Upper lobe of left lung (tissue), 6 donors: ENCODE data around the gene ZNF518A. TPM values are rescaled to one million over a fixed set of nuclear protein-coding genes. Genes with fewer than 3 reads are reported as not detected.

Experiments
- ATAC-seq, 2 donors: fragments of 200-7000 bp; cut with Tn5 transposase; one replicate each; pipeline ENCODE4 v1.9.1; 2022; ENCODE audit warnings: mild to moderate bottlenecking in 2 of 2, moderate library complexity in 2 of 2; ENCODE audit not compliant: low FRiP score in 2 of 2
- DNase-seq, 2 donors: peaks; one replicate each; pipeline ENCODE4 v3.0.0-alpha.2; 2019 to 2020
- H3K27ac ChIP-seq, 4 donors: fragments of 200-600 bp; sonication (generic); one replicate each; pipeline ENCODE4 v1.5.1; 2016 to 2019
- H3K27me3 ChIP-seq, 4 donors: fragments of 200-600 bp; sonication (generic); one replicate each; pipeline ENCODE4 v1.5.1; 2017 to 2019
- H3K36me3 ChIP-seq, 4 donors: fragments of 200-600 bp; sonication (generic); one replicate each; pipeline ENCODE4 v1.5.1; 2016 to 2019
- H3K4me1 ChIP-seq, 4 donors: fragments of 200-600 bp; sonication (generic); one replicate each; pipeline ENCODE4 v1.5.1; 2018 to 2019
- H3K4me3 ChIP-seq, 4 donors: fragments of 200-600 bp; sonication (generic); one replicate each; pipeline ENCODE4 v1.5.1; 2017 to 2019; ENCODE audit warnings: mild to moderate bottlenecking in 2 of 4, moderate library complexity in 1 of 4
- H3K9me3 ChIP-seq, 4 donors: fragments of 200-600 bp; sonication (generic); one replicate each; pipeline ENCODE4 v1.5.1; 2018 to 2019
- CTCF ChIP-seq, 6 experiments: fragments of 450-650 bp in 4 of 6; fragments of 200-600 bp in 2 of 6; sonication (generic) in 2 of 6; IDR thresholded peaks; one replicate each; pipeline ENCODE4 v1.5.1; 2016 to 2019; ENCODE audit warnings: antibody characterized with exemption in 6 of 6
- EP300 ChIP-seq, 4 donors: sonication (generic); formaldehyde crosslinking; IDR thresholded peaks; one replicate each; pipeline ENCODE4 v1.5.1; 2017; ENCODE audit warnings: antibody characterized with exemption in 4 of 4, control low read depth in 2 of 4
- POLR2A ChIP-seq, 4 donors: fragments of 450-650 bp; IDR thresholded peaks; one replicate each; pipeline ENCODE4 v1.5.1; 2016 to 2017; ENCODE audit warnings: antibody characterized with exemption in 4 of 4, mild to moderate bottlenecking in 2 of 4
- POLR2AphosphoS5 ChIP-seq, 2 donors: sonication (generic); formaldehyde crosslinking; IDR thresholded peaks; one replicate each; pipeline ENCODE4 v1.5.1; 2017; ENCODE audit warnings: antibody characterized with exemption in 2 of 2
- WGBS, 2 donors: methylation state at CpG; one replicate each; pipeline ENCODE4 v1.1.5; 2017 to 2018; 5-methylcytosine and 5-hydroxymethylcytosine counted together
- total RNA-seq, 6 donors: library from RNA; depleted of rRNA in 4 of 6; stranded (reverse); fragments of >200 nt in 4 of 6; gene quantifications; one replicate each; pipeline versions ENCODE4 v1.1.0 to v1.2.1, GENCODE V29; 2016 to 2021
- donor health status: DM: no; HTN: no; CAD: no; lungs with moderate emphysema.
- donor health status: DM: no; HTN: yes; CAD: no; lungs with severe emphysema.

Gene ZNF518A
- total RNA-seq, 6 donors from 2014 or later, result 4.7 to 29.5 (median 16.7) TPM

- DNase-seq, result no peak
- ATAC-seq, result no peak
- Histone ChIP-seq H3K27ac (no peak overlapping the region), H3K36me3 (no peaks in the 10 kb centered on the region), H3K9me3 (no peaks in the 10 kb centered on the region), H3K27me3 (peaks cover 0 to 14% (median 0%) of the 10 kb centered on the region in 4 donors), H3K4me3 (no peak overlapping the region), H3K4me1 (no peaks in the 10 kb centered on the region)
- WGBS, 2 donors, result 64 to 74% methylated on average over 1 of the region's 1 CpG
- TF ChIP-seq POLR2AphosphoS5 (IDR thresholded peaks at IDR 0.05) (no peak), CTCF (IDR thresholded peaks at IDR 0.05) (no peak), POLR2A (IDR thresholded peaks at IDR 0.05) (no peak), EP300 (IDR thresholded peaks at IDR 0.05) (no peak)
Measured at GRCh38 chr10:96096958-96097357, 33.1 kb upstream of the ZNF518A start.

- Histone ChIP-seq H3K27ac (no peak overlapping the region), H3K9me3 (no peaks in the 10 kb centered on the region), H3K27me3 (peaks cover 0 to 10% (median 0%) of the 10 kb centered on the region in 4 donors), H3K4me1 (no peaks in the 10 kb centered on the region), H3K36me3 (no peaks in the 10 kb centered on the region), H3K4me3 (no peak overlapping the region)
- no peak for DNase-seq
- TF ChIP-seq POLR2A (IDR thresholded peaks at IDR 0.05) (no peak), EP300 (IDR thresholded peaks at IDR 0.05) (no peak), CTCF (IDR thresholded peaks at IDR 0.05) (no peak), POLR2AphosphoS5 (IDR thresholded peaks at IDR 0.05) (no peak)
- no peak for ATAC-seq
- WGBS, 2 donors, result 84 to 85% methylated on average over 3 of the region's 3 CpGs
Measured at GRCh38 chr10:96097865-96098264, 32.2 kb upstream of the ZNF518A start.

GRCh38 chr10:96107623-96108038, 22.5 kb upstream of the ZNF518A start:
- Histone ChIP-seq H3K4me3 (no peak overlapping the region), H3K27me3 (no peaks in the 10 kb centered on the region), H3K27ac (no peak overlapping the region), H3K9me3 (peaks cover 0 to 5% (median 0%) of the 10 kb centered on the region in 4 donors), H3K4me1 (no peaks in the 10 kb centered on the region), H3K36me3 (no peaks in the 10 kb centered on the region)
- no peak for DNase-seq
- TF ChIP-seq CTCF (IDR thresholded peaks at IDR 0.05) (no peak), EP300 (IDR thresholded peaks at IDR 0.05) (no peak), POLR2A (IDR thresholded peaks at IDR 0.05) (no peak), POLR2AphosphoS5 (IDR thresholded peaks at IDR 0.05) (no peak)
- ATAC-seq, result no peak
- 55 to 64% methylated on average over 3 of the region's 3 CpGs for WGBS, 2 donors

- Histone ChIP-seq H3K4me3 (no peak overlapping the region), H3K4me1 (no peaks in the 10 kb centered on the region), H3K9me3 (peaks cover 0 to 5% (median 0%) of the 10 kb centered on the region in 4 donors), H3K27me3 (peaks cover 0 to 2% (median 0%) of the 10 kb centered on the region in 4 donors), H3K27ac (no peak overlapping the region), H3K36me3 (no peaks in the 10 kb centered on the region)
- ATAC-seq (no peak), DNase-seq (no peak)
- TF ChIP-seq EP300 (IDR thresholded peaks at IDR 0.05) (no peak), CTCF (IDR thresholded peaks at IDR 0.05) (no peak), POLR2AphosphoS5 (IDR thresholded peaks at IDR 0.05) (no peak), POLR2A (IDR thresholded peaks at IDR 0.05) (no peak)
- WGBS, 2 donors, result 96 to 97% methylated on average over 7 of the region's 7 CpGs
Measured at GRCh38 chr10:96112531-96112930, 17.6 kb upstream of the ZNF518A start.
